H1 (cell line): ENCODE measurements around the gene INPP5E. TPM values are rescaled to one million over a fixed set of nuclear protein-coding genes. Genes with fewer than 3 reads are reported as not detected.
A peak's percentile ranks its signal among the peaks of the same experiment; 100 is the strongest.

Source experiments
- CTCF ChIA-PET: fragments of 300-600 bp; sonication (Branson Sonifier 250); formaldehyde crosslinking; loops from one replicate; lab custom pipeline; 2021; ENCODE audit not compliant: partially characterized antibody; lab: Charles Lee
- POLR2A ChIA-PET: fragments of 300-600 bp; sonication (Branson Sonifier 250); formaldehyde crosslinking; loops from one replicate; lab custom pipeline; 2021; ENCODE audit warnings: inconsistent platforms; ENCODE audit not compliant: partially characterized antibody; lab: Charles Lee
- DNase-seq, 2 experiments: peaks; one replicate each; pipeline versions ENCODE4 v3.0.0 to v3.0.0-alpha.2; 2010 to 2022; ENCODE audit warnings: low spot score in 2 of 2, low read depth in 1 of 2, mixed read lengths in 1 of 2
- FAIRE-seq: peaks from 2 replicates; lab custom pipeline; 2011; peaks lifted over from hg19 to GRCh38; lab: Jason Lieb, UNC
- H2AFZ ChIP-seq: 2 replicates; pipeline ENCODE4 v1.8.1; 2012; ENCODE audit warnings: low read length, inconsistent platforms
- H2AK5ac ChIP-seq: 2 replicates; pipeline ENCODE4 v1.6.1; 2013; ENCODE audit warnings: low read depth, low read length
- H2BK120ac ChIP-seq: replicated peaks from 2 replicates; pipeline ENCODE3; 2013; ENCODE audit warnings: low read depth, low read length, inconsistent platforms
- H2BK12ac ChIP-seq: 2 replicates; pipeline ENCODE4 v1.6.1; 2013; ENCODE audit warnings: low read depth, low read length
- H2BK15ac ChIP-seq: 2 replicates; pipeline ENCODE4 v1.6.1; 2013; ENCODE audit warnings: low read length
- H2BK20ac ChIP-seq: 2 replicates; pipeline ENCODE4 v1.6.1; 2013; ENCODE audit warnings: low read length
- H2BK5ac ChIP-seq: 2 replicates; pipeline ENCODE4 v1.6.1; 2013; ENCODE audit warnings: low read depth, low read length
- H3K14ac ChIP-seq: 2 replicates; pipeline ENCODE4 v1.6.1; 2013; ENCODE audit warnings: inconsistent platforms; ENCODE audit not compliant: insufficient read length
- H3K18ac ChIP-seq: 2 replicates; pipeline ENCODE4 v1.6.1; 2013; ENCODE audit warnings: low read length; ENCODE audit errors: extremely low read depth
- H3K23ac ChIP-seq: 2 replicates; pipeline ENCODE4 v1.6.1; 2013; ENCODE audit warnings: inconsistent platforms; ENCODE audit not compliant: insufficient read length
- H3K23me2 ChIP-seq: 2 replicates; pipeline ENCODE4 v1.6.1; 2013; ENCODE audit warnings: low read depth, low read length
- H3K27ac ChIP-seq: 2 replicates; pipeline ENCODE4 v1.6.1; 2011; ENCODE audit warnings: low read depth, low read length, inconsistent platforms
- H3K27me3 ChIP-seq, 4 experiments: replicated peaks in 1 of 4; 1 replicate in 1 of 4; 2 replicates in 3 of 4; pipeline versions ENCODE4 v1.6.1 to v1.8.1; 2011 to 2013; ENCODE audit warnings: low read length in 3 of 4, mild to moderate bottlenecking in 3 of 4, inconsistent platforms in 2 of 4, mixed read lengths in 2 of 4, moderate library complexity in 1 of 4; ENCODE audit not compliant: control insufficient read depth in 3 of 4, insufficient read depth in 3 of 4; ENCODE audit errors: extremely low read depth in 1 of 4
- H3K36me3 ChIP-seq, 4 experiments: 2 replicates each; pipeline versions ENCODE4 v1.6.1 to v1.8.1; 2011 to 2013; ENCODE audit warnings: mild to moderate bottlenecking in 4 of 4, low read length in 3 of 4, moderate library complexity in 2 of 4, control low read depth in 1 of 4, inconsistent platforms in 1 of 4; ENCODE audit not compliant: insufficient read depth in 4 of 4, control insufficient read depth in 2 of 4
- H3K4ac ChIP-seq: replicated peaks from 2 replicates; pipeline ENCODE3; 2013; ENCODE audit warnings: low read length, low read depth, mixed read lengths, inconsistent platforms; ENCODE audit not compliant: insufficient read length
- H3K4me1 ChIP-seq, 4 experiments: replicated peaks in 1 of 4; 1 replicate in 1 of 4; 2 replicates in 3 of 4; pipeline versions ENCODE4 v1.6.1 to v1.8.1; 2011 to 2013; ENCODE audit warnings: low read length in 3 of 4, inconsistent platforms in 2 of 4, mixed read lengths in 1 of 4; ENCODE audit not compliant: insufficient read depth in 4 of 4, control insufficient read depth in 3 of 4
- H3K4me2 ChIP-seq, 2 experiments: 2 replicates each; pipeline versions ENCODE4 v1.6.1 to v1.8.1; 2011 to 2013; ENCODE audit warnings: low read depth in 2 of 2, low read length in 2 of 2, control low read depth in 1 of 2, inconsistent platforms in 1 of 2, mild to moderate bottlenecking in 1 of 2; ENCODE audit not compliant: insufficient read depth in 1 of 2
- H3K4me3 ChIP-seq, 4 experiments: fragments of 200-600, 300-600 bp in 1 of 4; sonication (generic), shearing (Covaris generic), sonication (Bioruptor Twin) in 1 of 4; 2 replicates each; pipeline versions ENCODE4 v1.5.1 to v1.8.1; 2011 to 2016; ENCODE audit warnings: low read length in 4 of 4, low read depth in 3 of 4, control low read depth in 2 of 4, inconsistent platforms in 2 of 4, mild to moderate bottlenecking in 2 of 4, mixed read lengths in 1 of 4, moderate library complexity in 1 of 4; ENCODE audit not compliant: insufficient read depth in 2 of 4; ENCODE audit errors: extremely low read depth in 1 of 4
- H3K56ac ChIP-seq: replicated peaks from 2 replicates; pipeline ENCODE3; 2013; ENCODE audit warnings: low read depth, mild to moderate bottlenecking, mixed read lengths, low read length, inconsistent platforms; ENCODE audit not compliant: insufficient read length
- H3K79me1 ChIP-seq: 2 replicates; pipeline ENCODE4 v1.6.1; 2013; ENCODE audit warnings: low read depth, low read length, control low read depth
- H3K79me2 ChIP-seq, 2 experiments: 2 replicates each; pipeline versions ENCODE4 v1.6.1 to v1.8.1; 2012 to 2013; ENCODE audit warnings: low read length in 2 of 2, mild to moderate bottlenecking in 2 of 2, inconsistent platforms in 1 of 2; ENCODE audit not compliant: insufficient read depth in 2 of 2, control insufficient read depth in 1 of 2
- H3K9ac ChIP-seq, 4 experiments: replicated peaks in 1 of 4; 1 replicate in 1 of 4; 2 replicates in 3 of 4; pipeline versions ENCODE4 v1.6.1 to v1.8.1; 2011 to 2013; ENCODE audit warnings: low read depth in 3 of 4, low read length in 3 of 4, control low read depth in 2 of 4, mild to moderate bottlenecking in 2 of 4, moderate library complexity in 2 of 4, inconsistent platforms in 1 of 4; ENCODE audit errors: extremely low read depth in 1 of 4
- H3K9me3 ChIP-seq, 2 experiments: 2 replicates each; pipeline versions ENCODE4 v1.6.1 to v1.8.1; 2012 to 2013; ENCODE audit warnings: mild to moderate bottlenecking in 2 of 2, moderate library complexity in 2 of 2, control low read depth in 1 of 2, inconsistent platforms in 1 of 2, low read depth in 1 of 2, low read length in 1 of 2, mixed read lengths in 1 of 2; ENCODE audit not compliant: insufficient read depth in 2 of 2
- H4K20me1 ChIP-seq, 2 experiments: replicated peaks in 1 of 2; 2 replicates each; pipeline versions ENCODE3 to v1.8.1; 2011 to 2013; ENCODE audit warnings: inconsistent platforms in 2 of 2, low read length in 2 of 2, mild to moderate bottlenecking in 1 of 2; ENCODE audit not compliant: insufficient read depth in 2 of 2, control insufficient read depth in 1 of 2
- H4K5ac ChIP-seq: 2 replicates; pipeline ENCODE4 v1.6.1; 2013; ENCODE audit warnings: low read length, low read depth, mixed read lengths, inconsistent platforms; ENCODE audit not compliant: insufficient read length
- H4K8ac ChIP-seq: 2 replicates; pipeline ENCODE4 v1.8.0; 2013; ENCODE audit warnings: mild to moderate bottlenecking, moderate library complexity, low read length, inconsistent platforms; ENCODE audit not compliant: insufficient read depth; ENCODE audit errors: extremely low read depth
- H4K91ac ChIP-seq: replicated peaks from 2 replicates; pipeline ENCODE3; 2013; ENCODE audit warnings: low read length, mixed read lengths, inconsistent platforms; ENCODE audit not compliant: insufficient read length
- BACH1 ChIP-seq: IDR thresholded peaks from 2 replicates; pipeline ENCODE4 v1.6.1; 2012; ENCODE audit warnings: low read length, improper control_type of control experiment
- BRCA1 ChIP-seq: IDR thresholded peaks from 2 replicates; pipeline ENCODE4 v1.6.1; 2012; ENCODE audit warnings: low read depth, low read length, improper control_type of control experiment
- CBX5 ChIP-seq: fragments of 300-800, 300-1000 bp; sonication (generic); IDR thresholded peaks from 2 replicates; pipeline ENCODE4 v1.7.1; 2016; ENCODE audit warnings: antibody characterized with exemption, low read length, low read depth
- CBX8 ChIP-seq: fragments of 300-800, 300-1000 bp; sonication (generic); IDR thresholded peaks from 2 replicates; pipeline ENCODE4 v1.7.1; 2016; ENCODE audit warnings: low read depth, low read length, borderline replicate concordance
- JUND ChIP-seq: IDR thresholded peaks from 2 replicates; pipeline ENCODE4 v1.6.1; 2011; ENCODE audit warnings: mild to moderate bottlenecking, improper control_type of control experiment, low read length
- KDM5A ChIP-seq: fragments of 200-600 bp; IDR thresholded peaks from 2 replicates; pipeline ENCODE4 v1.7.1; 2012; ENCODE audit warnings: mild to moderate bottlenecking, low read length, inconsistent platforms, mixed read lengths
- MAFK ChIP-seq: IDR thresholded peaks from 2 replicates; pipeline ENCODE4 v1.6.1; 2012; ENCODE audit warnings: low read depth, mild to moderate bottlenecking, improper control_type of control experiment, low read length
- POLR2A ChIP-seq, 2 experiments: IDR thresholded peaks; 1 replicate in 1 of 2; 2 replicates in 1 of 2; pipeline ENCODE4 v1.6.1; 2011; ENCODE audit warnings: low read depth in 2 of 2, low read length in 2 of 2, mild to moderate bottlenecking in 2 of 2; ENCODE audit errors: control extremely low read depth in 1 of 2
- POLR2AphosphoS5 ChIP-seq: IDR thresholded peaks from 2 replicates; pipeline ENCODE4 v1.6.1; 2011; ENCODE audit warnings: low read depth, low read length
- RBBP5 ChIP-seq: IDR thresholded peaks from 2 replicates; pipeline ENCODE4 v1.7.1; 2012; ENCODE audit warnings: low read depth, mild to moderate bottlenecking, inconsistent platforms, low read length, moderate library complexity, borderline replicate concordance
- SIX5 ChIP-seq: IDR thresholded peaks from 2 replicates; pipeline ENCODE4 v1.6.1; 2011; ENCODE audit warnings: mild to moderate bottlenecking, low read depth, low read length
- SP4 ChIP-seq: IDR thresholded peaks from 2 replicates; pipeline ENCODE4 v1.6.1; 2012; ENCODE audit warnings: low read length, inconsistent platforms
- WGBS, 2 experiments: shearing (Covaris generic) in 1 of 2; methylation state at CpG; one replicate each; pipeline versions ENCODE4 v1.1.6 to v1.1.7; 2013 to 2015; ENCODE audit warnings: low lambda C conversion rate in 2 of 2, mixed read lengths in 2 of 2, inconsistent platforms in 1 of 2, low coverage in 1 of 2, missing lambda C conversion rate in 1 of 2; ENCODE audit not compliant: insufficient replicate concordance in 2 of 2, insufficient coverage in 1 of 2, insufficient read length in 1 of 2; ENCODE audit errors: extremely low coverage in 1 of 2, missing lambda C conversion rate in 1 of 2; 5-methylcytosine and 5-hydroxymethylcytosine counted together
- polyA plus RNA-seq, 7 experiments: library from polyadenylated mRNA; depleted of rRNA in 3 of 7; stranded (reverse) in 5 of 7; unstranded in 2 of 7; fragments of >200 nt in 5 of 7; fragments of 200-250 nt in 2 of 7; gene quantifications; 1 replicate in 5 of 7; 2 replicates in 1 of 7; 4 replicates in 1 of 7; pipeline versions ENCODE4 v1.2.1 to v1.2.3, GENCODE V29; 2011 to 2013; ENCODE audit warnings: missing spikeins in 2 of 7, mixed read lengths in 2 of 7
- total RNA-seq: library from RNA; stranded (reverse); fragmentation: NEBNext Ultra II Directional; extraction: Animal tissue kit (Norgen Biotek cat#: 25700); gene quantifications from 2 replicates; pipeline ENCODE4 v1.2.1, GENCODE V29; 2021
- TF ChIP-seq, protein P1 (sequence below): IDR thresholded peaks from 2 replicates; pipeline ENCODE4 v1.6.1; 2011; ENCODE audit warnings: low read depth, mild to moderate bottlenecking, low read length; ENCODE audit not compliant: insufficient read depth

INPP5E gene
- total and polyA plus RNA-seq, 2 of the 8 experiments (the other 6 are each of a cell fraction or from before 2014, with no cell fraction given) = 8.7 to 11.3 TPM

- ChIA-PET POLR2A (interaction anchor here (1.1 to 2.4 kb wide), 13 partner anchors 8 to 200 kb away, joined by 3 to 15 read pairs (median 5); partner anchors contain the start of genes CARD9, ENTR1, PMPCA and SNAPC4), CTCF (interaction anchor here (0.7 to 2.4 kb wide), 4 partner anchors 13 to 206 kb away, joined by 3 to 12 read pairs (median 5); no protein-coding TSS in a partner anchor)
- Histone ChIP-seq H3K79me1 (peaks cover 13% of the 10 kb centered on the region), H3K9ac (peak overlapping the region in 3 of 4 experiments; percentile 29 to 55 (median 44); a peak in 5 of 7 replicates), H3K27ac (no peak overlapping the region), H3K4me1 (peaks cover 0 to 7% (median 3%) of the 10 kb centered on the region in 4 experiments; a peak in 1 of 7 replicates), H2BK20ac (no peak overlapping the region), H3K23ac (no peak overlapping the region), H4K5ac (no peak overlapping the region), H3K18ac (no peak overlapping the region), H3K9me3 (no peaks in the 10 kb centered on the region), H3K4ac (no peak overlapping the region), H2AFZ (no peak overlapping the region), H3K36me3 (peaks cover 0 to 5% (median 3%) of the 10 kb centered on the region in 4 experiments; a peak in 4 of 8 replicates), H2BK120ac (no peak overlapping the region), H2BK12ac (no peak overlapping the region), H3K4me3 (peak overlapping the region; percentile 74 to 89 (median 76)), H2BK5ac (no peak overlapping the region), H4K8ac (no peak overlapping the region), H3K56ac (no peak overlapping the region), H3K14ac (no peak overlapping the region), H3K4me2 (peak overlapping the region; percentile 93 to 96), H4K91ac (no peak overlapping the region), H3K23me2 (peaks cover 9% of the 10 kb centered on the region; the same call in 1 of the 2 replicates), H2BK15ac (no peak overlapping the region), H3K79me2 (peaks cover 0 to 24% of the 10 kb centered on the region in 2 experiments; a peak in 1 of 4 replicates), H3K27me3 (peaks cover 0 to 2% (median 0%) of the 10 kb centered on the region in 4 experiments; a peak in 2 of 7 replicates), H2AK5ac (no peak overlapping the region), H4K20me1 (peaks cover 18 to 29% of the 10 kb centered on the region in 2 experiments)
- FAIRE-seq (no peak), DNase-seq (no peak)
- no peak for TF ChIP-seq POLR2AphosphoS5
- no peak for TF ChIP-seq RBBP5
- TF ChIP-seq, protein P1, sequence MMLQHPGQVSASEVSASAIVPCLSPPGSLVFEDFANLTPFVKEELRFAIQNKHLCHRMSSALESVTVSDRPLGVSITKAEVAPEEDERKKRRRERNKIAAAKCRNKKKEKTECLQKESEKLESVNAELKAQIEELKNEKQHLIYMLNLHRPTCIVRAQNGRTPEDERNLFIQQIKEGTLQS = no peak
- TF ChIP-seq JUND = no peak
- TF ChIP-seq BACH1 = no peak
- no peak for TF ChIP-seq POLR2A (IDR thresholded peaks at IDR 0.05; ENCODE audit: control extremely low read depth in 1 of 2, low read depth in 2 of 2, low read length in 2 of 2)
- no peak for TF ChIP-seq SP4
- TF ChIP-seq BRCA1 = no peak
- TF ChIP-seq CBX5 = no peak
- no peak for TF ChIP-seq KDM5A
- no peak for TF ChIP-seq MAFK
- no peak for TF ChIP-seq SIX5
- no peak for TF ChIP-seq CBX8
- WGBS, 2 experiments = 76% methylated on average over 30 of the region's 37 CpGs; no CpG with 5 or more reads in 1 of the 2 experiments
These were observed 1.7 kb downstream of the INPP5E start for GRCh38 chr9:136437839-136438547.
